Stimulated activated CD4-positive, alpha-beta T cell treated with anti-CD3 and anti-CD28 coated beads, Interleukin-1b, Interleukin-23, amount 100 ng/mL, for 24 hours (primary cell): ENCODE measurements around the gene DAND5.

ENCODE experiments used
- DNase-seq, 4 experiments: peaks; one replicate each; pipeline ENCODE4 v3.0.0-alpha.2; 2020; ENCODE audit warnings: low read depth in 4 of 4, low spot score in 1 of 4

Gene DAND5

GRCh38 chr19:13008926-13009787 is 39.8 kb downstream of the DAND5 start:
- DNase-seq, result no peak

GRCh38 chr19:13010038-13010991 is 40.9 kb downstream of the DAND5 start:
- no peak for DNase-seq

GRCh38 chr19:13010992-13011652 is 41.7 kb downstream of the DAND5 start:
- no peak for DNase-seq

GRCh38 chr19:13011653-13012389 is 42.4 kb downstream of the DAND5 start:
- no peak for DNase-seq

GRCh38 chr19:13012390-13012689 is 43.0 kb downstream of the DAND5 start:
- DNase-seq, result no peak

GRCh38 chr19:13012690-13013608 is 43.6 kb downstream of the DAND5 start:
- peak in 1 of 4 experiments; percentile 27 for DNase-seq

- no peak for DNase-seq
Observed at GRCh38 chr19:13013649-13014048, 44.3 kb downstream of the DAND5 start.

- no peak for DNase-seq
Observed at GRCh38 chr19:13014101-13014920, 44.9 kb downstream of the DAND5 start.

- DNase-seq, result no peak
Observed at GRCh38 chr19:13014921-13015280, 45.5 kb downstream of the DAND5 start.

GRCh38 chr19:13015361-13016223 is 46.2 kb downstream of the DAND5 start:
- no peak for DNase-seq

- no peak for DNase-seq
Observed at GRCh38 chr19:13016245-13016627, 46.9 kb downstream of the DAND5 start.

GRCh38 chr19:13016628-13017305 is 47.4 kb downstream of the DAND5 start:
- DNase-seq, result no peak

- no peak for DNase-seq
Observed at GRCh38 chr19:13017306-13018034, 48.1 kb downstream of the DAND5 start.

- DNase-seq, result no peak
Observed at GRCh38 chr19:13018035-13018914, 48.9 kb downstream of the DAND5 start.

GRCh38 chr19:13019332-13019731 is 50.0 kb downstream of the DAND5 start:
- DNase-seq, result no peak

- DNase-seq, result no peak
Observed at GRCh38 chr19:13020002-13020414, 50.6 kb downstream of the DAND5 start.
